Progenitor cell of endocrine pancreas (in vitro differentiated cells): ENCODE measurements around the gene HTR2B. TPM values are rescaled to one million over a fixed set of nuclear protein-coding genes. Genes with fewer than 3 reads are reported as not detected.
"Not testable (repeated sequence)": the region's sequence is repeated elsewhere in the genome, so short reads cannot be mapped to it uniquely, and the experiment has no call there.

Experiments
- DNase-seq: peaks from one replicate; pipeline ENCODE4 v3.0.0; 2021; ENCODE audit warnings: low spot score; ENCODE audit not compliant: unreplicated experiment
- H3K27ac Mint-ChIP-seq: 2 replicates; pipeline ENCODE4 v1.8.0; 2021; ENCODE audit warnings: mild to moderate bottlenecking, moderate library complexity, mixed read lengths
- H3K27me3 Mint-ChIP-seq: 2 replicates; pipeline ENCODE4 v1.8.0; 2021; ENCODE audit warnings: mixed read lengths
- H3K36me3 Mint-ChIP-seq: 2 replicates; pipeline ENCODE4 v1.8.0; 2022; ENCODE audit warnings: mixed read lengths; ENCODE audit not compliant: insufficient read depth
- H3K4me1 Mint-ChIP-seq: 2 replicates; pipeline ENCODE4 v1.8.0; 2021; ENCODE audit warnings: low read depth, mixed read lengths
- H3K4me3 Mint-ChIP-seq: 2 replicates; pipeline ENCODE4 v1.8.0; 2021; ENCODE audit warnings: low read depth, mild to moderate bottlenecking, moderate library complexity, mixed read lengths
- H3K9me3 Mint-ChIP-seq: 2 replicates; pipeline ENCODE4 v1.8.0; 2021; ENCODE audit warnings: low read depth, mixed read lengths
- CTCF ChIP-seq: fragments of 200-600 bp; sonication (generic); IDR thresholded peaks from one replicate; pipeline ENCODE4 v1.5.0; 2021; ENCODE audit warnings: antibody characterized with exemption, mild to moderate bottlenecking; ENCODE audit not compliant: unreplicated experiment
- total RNA-seq: library from RNA; stranded (reverse); gene quantifications from 2 replicates; pipeline ENCODE4 v1.2.1, GENCODE V29; 2021

HTR2B gene
- total RNA-seq, 1 donor from 2014 or later = not detected

- H3K4me1 Mint-ChIP-seq = no peaks in the 10 kb centered on the region
- no peak for TF ChIP-seq CTCF
- H3K36me3 Mint-ChIP-seq = peaks cover 25% of the 10 kb centered on the region
- no peak overlapping the region for H3K4me3 Mint-ChIP-seq
- H3K27ac Mint-ChIP-seq = no peak overlapping the region
- no peaks in the 10 kb centered on the region for H3K9me3 Mint-ChIP-seq
- DNase-seq = no peak
- H3K27me3 Mint-ChIP-seq = no peaks in the 10 kb centered on the region
Observed at GRCh38 chr2:231110551-231110950, 14.3 kb downstream of the HTR2B start.

GRCh38 chr2:231104115-231104713 lies 20.6 kb downstream of the HTR2B start:
- peak; percentile 73 for TF ChIP-seq CTCF
- H3K27me3 Mint-ChIP-seq = no peaks in the 10 kb centered on the region
- H3K9me3 Mint-ChIP-seq = peaks cover 13% of the 10 kb centered on the region
- peaks cover 2% of the 10 kb centered on the region for H3K4me1 Mint-ChIP-seq
- H3K27ac Mint-ChIP-seq = no peak overlapping the region
- no peak overlapping the region for H3K4me3 Mint-ChIP-seq
- peaks cover 28% of the 10 kb centered on the region for H3K36me3 Mint-ChIP-seq
- DNase-seq = peak; percentile 21

GRCh38 chr2:231102772-231103171 lies 22.1 kb downstream of the HTR2B start:
- H3K27ac Mint-ChIP-seq = no peak overlapping the region
- peaks cover 38% of the 10 kb centered on the region for H3K36me3 Mint-ChIP-seq
- H3K4me3 Mint-ChIP-seq = no peak overlapping the region
- TF ChIP-seq CTCF = no peak
- DNase-seq = no peak
- H3K4me1 Mint-ChIP-seq = peaks cover 2% of the 10 kb centered on the region
- H3K27me3 Mint-ChIP-seq = no peaks in the 10 kb centered on the region
- peaks cover 24% of the 10 kb centered on the region for H3K9me3 Mint-ChIP-seq

GRCh38 chr2:231100990-231101389 lies 23.9 kb downstream of the HTR2B start:
- Mint-ChIP-seq H3K9me3 (peaks cover 34% of the 10 kb centered on the region), H3K27ac (no peak overlapping the region), H3K4me3 (no peak overlapping the region), H3K4me1 (peaks cover 2% of the 10 kb centered on the region), H3K27me3 (no peaks in the 10 kb centered on the region), H3K36me3 (peaks cover 52% of the 10 kb centered on the region)
- no peak for TF ChIP-seq CTCF
- DNase-seq = no peak

GRCh38 chr2:231100321-231100720 lies 24.5 kb downstream of the HTR2B start:
- peak overlapping the region; percentile 35 for H3K27ac Mint-ChIP-seq
- not testable (repeated sequence) for H3K27me3 Mint-ChIP-seq, H3K4me1 Mint-ChIP-seq, DNase-seq, H3K4me3 Mint-ChIP-seq
- peaks cover 38% of the 10 kb centered on the region for H3K9me3 Mint-ChIP-seq
- H3K36me3 Mint-ChIP-seq = peaks cover 57% of the 10 kb centered on the region

- DNase-seq = no peak
- Mint-ChIP-seq H3K27me3 (no peaks in the 10 kb centered on the region), H3K4me3 (no peak overlapping the region), H3K27ac (peak overlapping the region; percentile 35), H3K4me1 (peaks cover 2% of the 10 kb centered on the region), H3K9me3 (peaks cover 38% of the 10 kb centered on the region), H3K36me3 (peaks cover 60% of the 10 kb centered on the region)
- TF ChIP-seq CTCF = no peak
Observed at GRCh38 chr2:231099918-231100317, 24.9 kb downstream of the HTR2B start.
